Activated B cell treated with CpG ODN at 0.5 μM for 24 hours (primary cell): Measurements from ENCODE around the gene IL6ST. TPM values are rescaled to one million over a fixed set of nuclear protein-coding genes. Genes with fewer than 3 reads are reported as not detected.

Source experiments
- ATAC-seq: fragments of 200-7000 bp; cut with Tn5 transposase; one replicate; pipeline ENCODE4 v1.10.0; 2021; ENCODE audit warnings: low read depth, mild to moderate bottlenecking, moderate library complexity
- CTCF ChIA-PET: fragments of 350-600 bp; sonication (Branson Sonifier 250); formaldehyde crosslinking; loops from one replicate; lab custom pipeline; 2021; ENCODE audit warnings: antibody characterized with exemption; lab: Charles Lee
- POLR2A ChIA-PET: fragments of 350-600 bp; sonication (Branson Sonifier 250); formaldehyde crosslinking; loops from one replicate; lab custom pipeline; 2021; ENCODE audit warnings: antibody characterized with exemption; lab: Charles Lee
- DNase-seq: peaks from one replicate; pipeline ENCODE4 v3.0.0; 2022
- H3K27ac Mint-ChIP-seq: one replicate; pipeline ENCODE4 v1.8.0; 2020; ENCODE audit warnings: mixed read lengths
- H3K27me3 Mint-ChIP-seq: one replicate; pipeline ENCODE4 v1.8.0; 2021; ENCODE audit warnings: mixed read lengths
- H3K36me3 Mint-ChIP-seq: one replicate; pipeline ENCODE4 v1.8.0; 2021; ENCODE audit warnings: low read depth, mixed read lengths
- H3K4me1 Mint-ChIP-seq: one replicate; pipeline ENCODE4 v1.8.0; 2021; ENCODE audit warnings: mixed read lengths
- H3K4me3 Mint-ChIP-seq: one replicate; pipeline ENCODE4 v1.8.0; 2020; ENCODE audit warnings: mild to moderate bottlenecking, mixed read lengths
- H3K9me3 Mint-ChIP-seq: one replicate; pipeline ENCODE4 v1.8.0; 2020; ENCODE audit warnings: mixed read lengths
- CTCF ChIP-seq: fragments of 200-600 bp; IDR thresholded peaks from one replicate; pipeline ENCODE4 v1.8.0; 2022; ENCODE audit warnings: antibody characterized with exemption, mild to moderate bottlenecking
- intact Hi-C: fragments of 100-400 bp; cut with micrococcal nuclease; formaldehyde crosslinking; loops from one replicate; pipeline ENCODE4 v1.15.1; 2024
- total RNA-seq: library from RNA; stranded (reverse); gene quantifications from 2 replicates; pipeline ENCODE4 v1.2.3, GENCODE V29; 2022

The IL6ST gene
- total RNA-seq, 1 donor from 2014 or later, result 48.3 TPM

GRCh38 chr5:55897905-55898304 lies 96.9 kb downstream of the IL6ST start:
- peaks cover 3% of the 10 kb centered on the region for H3K4me1 Mint-ChIP-seq
- no peak for ATAC-seq

GRCh38 chr5:55897206-55897894 lies 97.4 kb downstream of the IL6ST start:
- Mint-ChIP-seq H3K4me3 (no peak overlapping the region), H3K36me3 (no peaks in the 10 kb centered on the region), H3K4me1 (no peaks in the 10 kb centered on the region), H3K9me3 (no peaks in the 10 kb centered on the region), H3K27ac (no peak overlapping the region), H3K27me3 (peaks cover 15% of the 10 kb centered on the region)
- TF ChIP-seq CTCF, result no peak
- DNase-seq, result no peak
- POLR2A ChIA-PET, result no interaction called here
- CTCF ChIA-PET, result no interaction called here
- intact Hi-C loops, result no loop called here
- ATAC-seq, result no peak

More at GRCh38 chr5:55897905-55898304, 96.9 kb downstream of the IL6ST start:
- ChIA-PET POLR2A (no interaction called here), CTCF (no interaction called here)
- no peak overlapping the region for H3K4me3 Mint-ChIP-seq
- peaks cover 15% of the 10 kb centered on the region for H3K27me3 Mint-ChIP-seq
- no peak for DNase-seq
- TF ChIP-seq CTCF, result no peak
- no peaks in the 10 kb centered on the region for H3K36me3 Mint-ChIP-seq
- no peaks in the 10 kb centered on the region for H3K9me3 Mint-ChIP-seq
- intact Hi-C loops, result no loop called here
- H3K27ac Mint-ChIP-seq, result no peak overlapping the region

- ChIA-PET CTCF (no interaction called here), POLR2A (no interaction called here)
- no peak for TF ChIP-seq CTCF
- intact Hi-C loops, result no loop called here
- no peak for ATAC-seq
- Mint-ChIP-seq H3K27ac (no peak overlapping the region), H3K27me3 (peaks cover 15% of the 10 kb centered on the region), H3K9me3 (no peaks in the 10 kb centered on the region), H3K4me3 (no peak overlapping the region), H3K36me3 (no peaks in the 10 kb centered on the region), H3K4me1 (no peaks in the 10 kb centered on the region)
- DNase-seq, result no peak
Observed at GRCh38 chr5:55896663-55897062, 98.1 kb downstream of the IL6ST start.

- H3K27me3 Mint-ChIP-seq, result peaks cover 15% of the 10 kb centered on the region
- no peak overlapping the region for H3K27ac Mint-ChIP-seq
- H3K4me3 Mint-ChIP-seq, result no peak overlapping the region
- DNase-seq (no peak), ATAC-seq (no peak)
- intact Hi-C loops, result no loop called here
- H3K9me3 Mint-ChIP-seq, result no peaks in the 10 kb centered on the region
- POLR2A ChIA-PET, result no interaction called here
- CTCF ChIA-PET, result no interaction called here
- H3K36me3 Mint-ChIP-seq, result no peaks in the 10 kb centered on the region
- TF ChIP-seq CTCF, result no peak
- H3K4me1 Mint-ChIP-seq, result no peaks in the 10 kb centered on the region
Observed at GRCh38 chr5:55896238-55896637, 98.5 kb downstream of the IL6ST start.

GRCh38 chr5:55895346-55895745 lies 99.4 kb downstream of the IL6ST start:
- DNase-seq, result no peak
- no peaks in the 10 kb centered on the region for H3K9me3 Mint-ChIP-seq
- peaks cover 13% of the 10 kb centered on the region for H3K27me3 Mint-ChIP-seq
- H3K36me3 Mint-ChIP-seq, result no peaks in the 10 kb centered on the region
- no peaks in the 10 kb centered on the region for H3K4me1 Mint-ChIP-seq
- H3K4me3 Mint-ChIP-seq, result no peak overlapping the region
- TF ChIP-seq CTCF, result no peak
- no peak for ATAC-seq
- CTCF ChIA-PET, result no interaction called here
- POLR2A ChIA-PET, result interaction anchor here (0.7 kb wide), 1 partner anchor 31 kb away, joined by 3 read pairs; no protein-coding TSS in a partner anchor
- H3K27ac Mint-ChIP-seq, result no peak overlapping the region
- intact Hi-C loops, result no loop called here
